Erythroblast (primary cell): ENCODE measurements around the gene CAPN7.

Source experiments
- GATA1 ChIP-seq: IDR thresholded peaks from 2 replicates; pipeline ENCODE4 v1.6.1; 2011; ENCODE audit warnings: low read depth, mild to moderate bottlenecking, control low read depth, low read length, moderate library complexity
- POLR2A ChIP-seq: IDR thresholded peaks from 2 replicates; pipeline ENCODE4 v1.6.1; 2011; ENCODE audit warnings: mild to moderate bottlenecking, low read length

- TF ChIP-seq POLR2A, result no peak
- TF ChIP-seq GATA1, result no peak
These were observed 5.9 kb downstream of the CAPN7 start for GRCh38 chr3:15211937-15212336.
